B cell (primary cell): ENCODE measurements around the gene SAMM50.

Experiments
- CTCF ChIP-seq: fragments of 200-600 bp; IDR thresholded peaks from one replicate; pipeline ENCODE4 v1.8.0; 2022; ENCODE audit warnings: antibody characterized with exemption, mild to moderate bottlenecking
- EZH2 ChIP-seq: IDR thresholded peaks from 2 replicates; pipeline ENCODE4 v1.6.1; 2012; ENCODE audit warnings: borderline replicate concordance, low read depth, mild to moderate bottlenecking, moderate library complexity, low read length; ENCODE audit not compliant: insufficient read depth, poor library complexity, severe bottlenecking

DNA sequence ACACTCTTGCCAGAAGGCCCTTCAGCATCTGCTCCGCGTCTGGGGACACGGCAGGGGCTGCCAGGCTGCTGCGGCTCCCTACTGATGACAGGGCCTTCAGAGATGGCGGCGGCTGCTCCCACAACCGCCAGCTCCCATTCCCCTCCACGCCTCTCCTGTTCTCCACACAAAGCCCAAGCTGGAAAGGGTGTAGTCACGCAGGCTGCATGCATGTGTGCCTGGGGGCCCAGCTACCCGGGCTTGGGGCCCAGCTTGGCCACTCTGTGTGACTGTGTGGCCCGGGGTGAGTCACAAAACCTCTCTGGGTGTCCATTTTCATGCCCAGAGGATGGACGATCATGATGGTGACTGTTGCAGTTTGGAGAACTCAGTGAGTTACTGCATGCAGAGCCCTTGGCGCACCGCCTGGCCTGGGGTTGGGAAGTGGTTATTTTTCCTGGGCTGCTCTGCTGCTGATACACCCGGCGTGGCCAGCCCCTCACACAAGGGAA, 37.1 kb downstream of the SAMM50 start:
- TF ChIP-seq CTCF (no peak), EZH2 (no peak)
